DMS 273 treated with DMSO at 0.1 percent for 48 hours (cell line): ENCODE results near the gene ALK.

Experiments
- DNase-seq: peaks from one replicate; lab custom pipeline; 2025; lab: John Stamatoyannopoulos, UW

The ALK gene

DNA sequence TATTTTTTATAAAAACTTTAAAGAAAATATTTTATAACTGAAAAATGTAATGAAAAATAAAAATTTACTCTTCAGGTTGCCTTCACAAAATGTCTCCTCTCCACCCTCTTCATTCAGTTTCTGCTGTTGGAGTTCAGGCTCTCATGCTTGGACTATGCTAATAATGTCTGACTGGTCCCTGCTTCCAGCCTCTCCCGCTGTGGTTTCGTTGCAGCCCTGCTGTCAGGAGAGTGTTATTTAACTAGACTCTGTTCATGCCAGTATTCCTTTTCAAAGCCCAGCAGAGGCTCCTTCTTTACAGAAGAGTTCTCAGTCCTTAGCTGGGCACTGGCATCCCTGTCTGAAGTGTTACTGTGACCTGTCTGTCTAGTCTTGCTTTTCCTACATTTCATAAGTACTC, 765.8 kb downstream of the ALK start:
- DNase-seq: no peak

DNA sequence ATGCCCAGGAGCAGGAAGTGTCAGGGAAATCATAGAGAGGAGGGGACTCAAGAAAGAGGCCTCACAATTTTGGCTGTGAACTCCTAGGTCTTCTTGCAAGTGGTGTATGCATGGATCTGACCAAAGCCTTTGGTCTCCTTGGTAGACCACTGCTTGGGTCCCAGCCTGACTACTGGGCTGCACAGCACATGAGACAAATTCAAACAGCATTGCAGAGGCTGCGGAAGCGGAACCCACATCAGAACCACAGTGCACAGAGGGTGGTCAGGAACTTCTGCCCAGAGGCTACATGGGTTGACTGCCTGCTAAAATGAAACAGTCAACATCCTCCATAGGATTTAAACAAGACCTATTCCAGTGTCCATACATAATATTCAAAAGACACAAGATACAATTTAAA, 766.8 kb downstream of the ALK start:
- DNase-seq: no peak

- no peak for DNase-seq
Observed at GRCh38 chr2:29147963-29148362, 773.4 kb downstream of the ALK start.

DNA sequence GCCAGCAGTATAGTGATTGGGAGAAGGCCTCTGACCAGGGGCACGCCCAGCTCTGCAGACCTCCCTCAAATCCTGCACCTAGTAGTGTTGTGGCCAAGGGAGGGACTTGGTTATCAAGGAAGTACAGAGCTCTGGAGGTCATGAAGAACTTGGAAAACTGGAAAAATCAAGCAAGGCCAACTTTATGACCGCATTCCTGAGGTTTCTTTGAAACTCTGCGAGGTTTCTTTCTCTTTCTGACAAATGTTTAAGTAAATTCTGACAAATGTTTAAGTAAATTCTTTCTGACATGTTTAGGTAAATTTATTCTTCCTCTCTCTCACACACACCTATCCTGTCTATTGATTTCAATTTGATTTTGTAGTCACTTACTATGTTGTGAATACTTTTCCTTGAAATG, 775.2 kb downstream of the ALK start:
- DNase-seq: no peak

DNA sequence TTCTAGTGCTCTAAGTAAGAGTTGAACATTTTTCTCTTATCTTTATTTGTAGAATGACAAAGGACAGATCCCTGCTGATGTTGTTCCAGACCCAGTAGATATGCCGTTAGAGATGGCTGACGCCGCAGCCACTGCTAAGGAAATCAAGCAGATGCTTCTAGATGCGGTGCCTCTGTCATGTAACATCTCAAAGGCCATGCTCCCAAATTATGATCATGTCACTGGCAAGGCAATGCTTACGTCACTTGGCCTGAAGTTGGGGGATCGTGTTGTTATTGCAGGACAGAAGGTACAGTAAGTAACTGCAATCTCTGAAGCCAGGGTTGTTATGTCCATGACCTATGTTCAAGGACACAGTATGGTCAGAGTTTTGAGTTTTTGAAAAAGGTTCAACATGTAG, 777.7 kb downstream of the ALK start:
- DNase-seq: no peak
